Amygdala (tissue), 56 donors: ENCODE results near the gene ERC2.
A peak's percentile ranks its signal among the peaks of the same experiment; 100 is the strongest.

ENCODE experiments used
- DNase-seq, 56 donors: peaks; one replicate each; lab custom pipeline; 2025; lab: John Stamatoyannopoulos, UW

ERC2 gene

DNA sequence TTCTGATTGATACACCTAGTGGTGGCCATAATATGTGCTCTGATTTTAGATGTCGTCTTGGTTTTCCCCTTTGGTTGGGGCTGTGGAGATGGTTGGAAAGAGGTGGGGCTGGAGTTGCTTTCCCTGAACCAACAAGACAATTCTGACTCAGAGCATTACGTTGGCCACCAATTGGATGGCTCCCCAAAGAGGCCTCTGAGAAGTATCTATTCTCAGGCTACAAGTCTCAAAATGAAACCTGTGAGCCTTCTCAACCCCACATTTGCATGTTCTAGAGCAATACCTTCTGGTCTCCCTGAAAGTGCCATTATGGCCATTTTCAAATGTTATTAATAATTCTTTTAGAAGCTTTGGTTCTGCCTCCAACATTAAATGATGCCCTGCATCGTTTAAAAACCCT is 792.8 kb downstream of the ERC2 start:
- no peak for DNase-seq

DNA sequence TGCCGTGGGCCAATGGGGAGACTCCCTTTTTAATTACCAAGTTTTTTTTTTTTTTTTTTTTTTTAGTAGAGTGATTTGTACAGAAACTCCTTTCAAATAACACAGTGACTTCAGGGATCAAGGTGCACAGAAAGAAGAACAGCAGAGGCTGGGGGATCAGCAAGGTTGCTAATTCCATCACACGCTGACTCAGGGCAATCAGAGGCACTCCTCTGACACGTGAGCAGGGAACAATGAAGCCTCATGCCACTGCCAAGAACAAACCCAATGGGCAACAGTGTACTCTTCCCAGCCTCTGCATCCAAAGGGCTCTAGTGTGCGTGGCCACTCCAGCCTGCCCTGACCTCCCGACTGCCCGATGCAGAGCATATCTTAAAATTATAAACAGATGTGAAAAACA is 794.5 kb downstream of the ERC2 start:
- DNase-seq, result no peak

DNA sequence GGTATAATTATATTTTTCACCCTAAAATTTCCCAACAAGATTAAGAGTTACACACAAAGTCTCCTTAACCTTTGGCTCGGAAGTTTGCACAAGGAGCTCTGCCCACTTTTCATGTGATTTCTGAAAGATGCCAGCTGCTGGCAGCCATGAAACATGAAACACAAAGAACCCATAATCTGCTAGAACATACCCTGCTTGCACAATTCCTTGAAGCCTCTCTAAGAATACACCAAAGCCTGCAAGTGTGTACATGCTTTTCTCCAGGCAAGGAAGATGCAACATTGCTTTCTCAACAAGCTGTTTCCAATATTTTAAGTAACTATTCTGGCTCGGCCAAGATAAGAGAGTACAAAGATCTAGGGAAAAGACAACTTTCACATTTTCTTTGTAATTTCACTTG is 799.1 kb downstream of the ERC2 start:
- no peak for DNase-seq

DNA sequence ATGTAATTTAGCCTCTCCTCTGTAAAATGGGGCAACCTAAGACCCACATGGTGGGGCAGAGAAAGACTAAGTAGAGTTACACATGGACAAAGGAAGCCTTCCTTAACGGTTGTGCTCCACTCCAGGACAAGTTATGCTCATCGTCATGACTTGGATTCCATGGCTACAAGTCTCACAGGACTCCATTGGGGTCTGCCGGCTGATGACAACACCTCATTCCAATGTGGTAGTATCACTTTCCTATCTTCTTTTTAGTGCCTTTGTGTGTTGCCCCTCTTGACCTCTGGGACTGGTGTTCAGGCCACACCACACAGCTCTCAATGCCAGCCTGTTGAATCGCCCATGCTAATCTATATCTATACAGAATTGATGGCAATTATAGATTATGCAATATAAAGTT is 799.9 kb downstream of the ERC2 start:
- no peak for DNase-seq

DNA sequence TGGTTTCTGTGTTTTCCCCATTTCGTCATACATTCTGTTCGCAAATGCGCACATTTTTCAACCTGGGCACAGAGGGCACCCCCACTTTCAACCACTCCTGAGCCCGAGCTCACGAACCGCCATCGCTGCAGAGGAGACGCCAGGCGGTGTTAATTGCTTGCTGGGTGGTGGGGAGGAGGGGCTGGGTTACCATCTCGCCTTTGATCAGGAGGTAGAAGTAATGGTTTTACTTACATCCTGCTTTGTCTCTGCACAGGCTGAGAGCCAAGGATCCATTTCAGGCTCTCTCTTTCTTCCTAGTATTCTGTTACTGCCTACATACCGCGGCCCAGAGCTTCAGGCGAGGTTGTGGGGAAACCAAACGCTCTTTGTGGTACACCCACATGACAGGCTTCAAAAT is 803.9 kb downstream of the ERC2 start:
- DNase-seq, result no peak

DNA sequence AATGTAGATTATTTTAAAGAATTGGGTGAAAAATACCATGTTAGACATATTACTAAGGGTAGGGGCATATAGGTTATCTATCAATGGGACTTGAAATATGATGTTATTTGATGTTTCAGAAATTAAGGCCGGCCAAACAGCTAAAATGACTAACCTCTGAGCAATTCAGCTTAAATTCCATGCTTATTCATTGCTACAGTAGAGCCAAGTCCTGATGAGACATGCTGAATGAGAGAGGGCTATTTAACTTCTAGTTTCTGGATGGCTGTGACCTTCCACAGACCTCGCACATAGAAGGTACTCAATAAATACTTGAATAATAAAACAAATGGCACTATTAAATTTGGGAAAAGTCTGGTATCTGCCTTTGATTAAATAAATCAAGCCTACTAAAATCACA is 805.6 kb downstream of the ERC2 start:
- DNase-seq, result no peak

DNA sequence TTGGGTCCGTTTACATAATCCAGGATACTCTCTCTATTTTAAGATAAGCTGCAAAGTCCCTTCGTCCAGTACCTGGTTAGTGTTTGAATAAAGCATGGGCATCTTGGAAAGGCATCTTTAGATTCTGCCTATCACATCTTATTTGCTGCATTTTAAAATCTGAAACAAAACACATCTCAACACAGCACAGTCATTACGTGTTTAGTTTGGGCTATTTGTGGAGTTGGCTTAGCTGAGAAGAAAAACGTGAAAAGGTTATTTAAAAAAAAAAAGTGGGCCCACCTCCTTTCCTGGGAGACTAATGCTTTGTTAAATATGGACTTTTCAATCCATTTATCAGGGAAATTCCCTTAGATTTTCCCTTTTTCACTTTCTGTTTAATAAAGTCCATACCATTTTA is 806.7 kb downstream of the ERC2 start:
- no peak for DNase-seq

DNA sequence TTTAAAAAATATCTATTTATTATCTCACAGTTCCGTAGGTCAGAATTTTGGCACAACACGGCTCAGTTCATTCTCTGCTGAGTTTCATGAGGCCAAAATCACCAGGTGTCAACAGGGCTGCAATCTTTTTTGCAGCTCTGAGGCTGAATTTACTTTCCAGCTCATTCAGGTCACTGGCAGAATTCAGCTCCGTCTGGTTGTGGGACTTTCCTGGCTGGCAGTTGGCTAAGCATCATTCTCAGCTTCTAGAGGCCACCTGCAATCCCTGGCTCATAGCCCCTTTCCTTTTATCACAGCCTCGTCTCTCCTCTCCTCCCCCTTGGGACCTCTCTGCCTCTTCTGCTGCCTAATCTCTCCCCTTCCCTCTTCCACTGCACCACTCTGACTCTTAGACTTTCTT is 807.1 kb downstream of the ERC2 start:
- no peak for DNase-seq

DNA sequence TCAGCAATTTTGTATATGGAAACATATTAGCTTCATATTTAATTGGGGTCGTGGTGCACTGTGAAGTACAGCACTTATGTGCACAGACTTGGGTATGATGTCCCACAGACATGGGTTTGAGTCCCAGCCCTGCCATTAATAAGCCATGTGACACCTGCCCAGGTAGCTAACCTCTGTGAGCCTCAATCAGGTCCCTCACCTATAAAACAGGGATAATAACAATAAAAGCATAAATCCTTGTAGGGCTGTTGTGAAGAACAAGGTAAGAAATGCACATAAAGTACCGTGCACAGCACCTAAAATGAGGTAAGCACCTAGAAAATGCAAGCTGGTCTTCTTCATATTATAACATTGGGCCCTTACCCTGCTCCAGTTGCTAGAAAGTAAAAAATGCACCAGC is 807.6 kb downstream of the ERC2 start:
- no peak for DNase-seq

DNA sequence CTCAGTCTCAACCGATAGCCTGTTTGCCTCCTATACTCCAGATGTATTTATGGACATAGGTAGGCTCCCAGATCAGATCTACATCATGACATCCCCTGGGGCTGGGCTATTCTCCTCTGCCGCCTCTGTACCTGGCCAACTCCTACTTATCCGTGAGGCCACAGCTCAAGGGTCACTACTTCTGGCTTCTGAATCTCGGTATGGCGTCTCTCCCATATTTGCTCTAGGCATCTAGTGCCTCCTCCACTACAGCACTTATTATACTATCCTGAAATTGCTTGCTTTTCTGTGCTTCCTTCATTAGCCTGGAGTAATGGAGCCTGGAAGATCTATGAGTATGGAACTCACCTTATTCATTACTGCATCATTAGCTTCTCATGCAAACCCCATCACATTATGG is 808.6 kb downstream of the ERC2 start:
- no peak for DNase-seq

DNA sequence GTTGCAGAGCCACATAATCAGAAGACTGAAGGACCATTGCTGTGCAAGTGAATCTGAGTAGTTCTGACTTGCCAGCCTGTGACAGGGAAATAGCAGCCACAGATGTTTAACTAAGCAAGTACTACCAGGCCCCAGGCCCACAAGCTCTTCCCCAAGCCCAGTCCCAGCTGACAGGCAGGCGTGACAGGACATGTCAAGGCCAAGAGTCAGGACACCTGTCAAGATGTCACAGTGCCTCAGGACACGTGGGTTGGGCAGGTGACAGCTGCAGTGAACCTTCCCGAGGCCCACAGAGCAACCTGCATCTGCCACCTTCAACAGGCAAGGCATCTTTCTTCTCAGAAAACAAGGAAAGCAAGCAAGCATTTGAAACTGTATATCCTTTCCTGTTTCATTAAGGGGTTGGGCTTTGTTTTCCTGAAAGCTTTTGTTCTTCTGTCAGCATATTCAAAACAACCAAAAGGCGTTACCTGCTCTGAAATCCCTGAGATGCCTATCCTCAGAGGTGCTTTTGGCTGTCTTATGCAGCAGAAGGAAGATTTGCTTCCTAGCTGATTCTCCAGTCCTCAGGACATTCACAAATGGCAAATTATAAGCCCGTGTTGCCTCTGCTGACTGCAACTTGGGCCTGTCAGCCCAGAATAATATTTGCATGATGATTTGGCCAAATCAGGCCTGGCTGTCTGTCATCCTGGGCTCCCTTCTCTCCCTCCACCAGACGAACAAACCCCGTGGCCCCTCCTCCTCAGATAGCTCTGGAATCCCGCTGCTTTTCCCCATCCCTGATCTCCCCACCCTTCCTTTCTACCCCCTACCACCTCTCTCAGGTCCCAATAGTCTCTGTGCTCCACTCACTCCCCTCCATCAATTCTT is 809.3 kb downstream of the ERC2 start:
- DNase-seq, result no peak

DNA sequence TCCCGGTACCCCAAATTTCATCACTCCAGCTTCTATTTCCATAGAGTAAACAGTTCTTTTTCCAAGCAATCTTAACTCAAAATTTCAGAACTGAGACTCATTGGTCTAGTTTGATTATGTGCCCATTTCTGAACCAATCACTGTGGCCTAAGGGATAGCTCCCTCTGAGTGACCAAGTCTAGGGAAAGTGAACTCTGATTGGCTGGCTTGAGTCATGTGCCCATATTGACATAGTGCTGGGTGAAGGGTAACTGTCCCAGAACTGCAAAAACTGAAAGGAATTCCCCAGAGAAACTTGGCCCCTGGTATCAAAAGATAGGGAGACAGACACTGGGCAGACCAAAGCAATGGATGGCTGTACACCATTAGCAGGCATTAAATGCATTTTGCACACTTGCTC is 810.0 kb downstream of the ERC2 start:
- DNase-seq, result no peak

DNA sequence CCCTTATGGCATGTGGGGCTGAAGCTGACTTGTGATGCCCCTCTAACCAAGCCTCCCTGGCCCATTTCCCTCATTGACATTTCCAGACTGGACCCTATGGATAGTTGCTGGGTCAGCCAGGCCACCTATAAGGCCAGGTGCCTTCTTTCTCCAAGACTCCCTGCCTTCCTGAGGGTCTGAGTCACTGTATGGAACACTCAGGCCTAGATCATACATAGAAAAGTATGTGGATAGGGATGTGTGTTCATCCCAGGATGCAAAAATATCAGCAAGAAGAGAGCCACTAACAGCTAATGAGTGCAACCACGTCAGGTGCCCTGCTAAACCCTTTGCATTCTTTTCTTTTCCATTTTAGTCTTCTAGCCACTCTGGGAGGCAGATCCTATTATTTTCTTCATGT is 812.7 kb downstream of the ERC2 start:
- DNase-seq, result no peak

DNA sequence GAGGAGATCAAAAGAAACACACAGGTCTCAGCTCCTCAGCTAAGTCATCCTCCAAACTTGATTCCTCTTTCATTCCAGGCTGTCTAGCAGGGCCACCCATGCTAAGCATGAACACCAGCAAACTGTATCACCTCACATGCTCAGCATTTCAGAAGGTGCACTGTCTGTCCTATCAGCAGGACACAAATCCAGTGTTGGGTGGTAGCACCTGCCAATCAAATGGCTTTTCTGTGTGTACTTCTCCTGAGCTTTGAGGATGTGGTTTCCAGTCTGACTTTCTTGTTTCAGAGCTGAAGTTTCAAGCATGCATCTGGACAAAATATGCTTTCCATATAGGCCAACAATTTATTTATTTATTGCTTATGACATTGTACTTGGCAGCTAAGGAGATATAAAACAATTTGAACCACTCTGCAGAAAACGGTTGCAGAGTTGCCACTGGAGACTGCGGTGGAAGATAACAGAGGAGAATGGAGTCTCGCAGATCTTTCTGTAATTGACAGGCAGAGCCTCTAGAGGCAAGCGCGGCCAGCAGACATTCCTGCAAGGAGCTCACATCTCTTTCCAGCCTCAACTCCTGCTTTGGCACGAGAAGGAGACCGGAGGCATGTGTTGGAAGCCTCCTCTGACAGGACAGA is 814.0 kb downstream of the ERC2 start:
- peak in 1 of 56 donors; percentile 2 for DNase-seq

DNA sequence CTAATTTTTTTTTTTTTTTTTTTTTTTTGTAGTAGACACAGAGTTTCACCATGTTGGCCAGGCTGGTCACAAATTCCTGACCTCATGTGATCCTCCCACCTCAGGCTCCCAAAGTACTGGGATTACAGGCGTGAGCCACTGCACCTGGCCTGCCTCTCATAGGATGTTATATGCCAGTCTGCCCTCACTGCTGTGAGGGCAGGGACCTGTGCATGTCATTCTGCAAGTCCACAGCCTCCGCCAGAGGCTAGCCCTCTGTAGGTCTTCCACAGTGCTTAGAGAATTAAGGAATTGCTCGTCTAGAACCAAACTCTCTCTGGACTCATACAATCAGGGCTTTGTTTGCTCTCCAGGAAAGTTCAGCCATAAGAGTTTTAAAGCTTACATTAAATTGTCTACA is 817.3 kb downstream of the ERC2 start:
- no peak for DNase-seq

DNA sequence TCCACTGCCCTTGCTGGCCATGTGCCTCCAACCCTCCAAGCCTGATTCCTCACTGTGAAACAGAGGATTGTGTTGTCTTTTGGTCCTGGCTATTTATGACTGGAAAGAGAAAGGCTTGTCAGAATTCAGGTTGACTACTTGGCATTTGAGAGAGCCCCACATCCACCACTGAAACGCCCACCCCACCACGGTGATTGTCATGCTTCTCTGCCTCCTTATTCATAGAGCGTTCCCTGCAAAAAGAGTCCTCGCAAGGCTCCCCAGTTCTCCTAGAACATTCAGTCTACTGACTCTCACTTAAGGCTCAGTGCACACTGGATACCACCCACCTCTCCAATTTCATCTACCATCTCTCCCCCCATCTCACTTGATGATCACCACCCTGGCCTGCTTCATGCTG is 818.3 kb downstream of the ERC2 start:
- DNase-seq, result no peak

DNA sequence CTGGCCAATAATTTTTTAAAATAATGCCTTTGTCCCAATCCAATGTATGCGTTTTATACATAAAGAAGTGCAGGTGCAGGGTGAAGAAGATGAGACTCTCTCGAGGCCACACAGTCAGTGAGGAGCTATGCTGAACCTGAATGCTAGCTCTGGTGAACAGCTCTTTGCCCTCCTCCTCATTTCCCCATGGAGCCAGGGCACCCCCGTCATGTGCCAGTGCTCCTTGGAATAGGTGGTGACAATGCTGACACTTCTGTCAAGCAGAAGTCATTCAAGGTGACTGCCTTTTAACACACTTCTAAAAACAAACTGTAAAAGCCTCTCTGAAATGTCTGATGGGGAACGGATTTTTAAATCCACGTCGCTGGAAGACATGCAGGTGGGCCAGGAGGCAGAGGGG is 818.7 kb downstream of the ERC2 start:
- DNase-seq, result no peak

DNA sequence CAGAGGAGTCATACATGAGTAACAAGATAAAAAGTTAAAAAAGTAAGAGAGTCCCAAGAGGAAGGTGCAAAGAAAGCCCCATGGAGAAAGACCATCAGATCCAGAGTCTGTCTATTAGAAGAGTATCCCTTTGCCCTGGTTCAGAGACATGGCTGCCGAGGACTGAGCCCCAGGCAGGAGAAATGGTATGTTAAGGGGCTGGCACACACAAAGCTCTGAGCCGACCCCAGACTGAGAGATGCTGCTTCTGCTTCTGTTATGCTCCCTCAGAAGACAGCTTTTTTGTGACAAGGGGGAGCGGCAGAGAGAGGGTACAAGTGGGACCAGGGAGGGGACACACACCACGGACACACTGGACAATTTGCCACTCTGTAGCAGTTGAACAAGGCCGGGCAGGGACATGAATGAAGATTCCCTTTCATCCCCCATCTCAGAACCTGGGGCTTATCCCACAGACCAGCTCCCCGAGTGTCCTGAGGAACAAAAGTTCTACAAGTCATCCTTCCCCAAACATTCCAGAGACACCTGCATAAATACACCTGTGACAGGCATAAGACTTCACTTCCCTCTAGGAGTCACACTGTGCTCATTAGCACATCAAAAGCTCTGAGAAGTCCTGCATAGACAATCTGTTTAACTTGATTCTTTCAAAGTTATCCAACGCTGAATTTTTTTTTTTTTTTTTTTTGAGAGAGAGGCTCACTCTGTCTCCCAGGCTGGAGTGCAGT is 819.5 kb downstream of the ERC2 start:
- DNase-seq, result no peak

DNA sequence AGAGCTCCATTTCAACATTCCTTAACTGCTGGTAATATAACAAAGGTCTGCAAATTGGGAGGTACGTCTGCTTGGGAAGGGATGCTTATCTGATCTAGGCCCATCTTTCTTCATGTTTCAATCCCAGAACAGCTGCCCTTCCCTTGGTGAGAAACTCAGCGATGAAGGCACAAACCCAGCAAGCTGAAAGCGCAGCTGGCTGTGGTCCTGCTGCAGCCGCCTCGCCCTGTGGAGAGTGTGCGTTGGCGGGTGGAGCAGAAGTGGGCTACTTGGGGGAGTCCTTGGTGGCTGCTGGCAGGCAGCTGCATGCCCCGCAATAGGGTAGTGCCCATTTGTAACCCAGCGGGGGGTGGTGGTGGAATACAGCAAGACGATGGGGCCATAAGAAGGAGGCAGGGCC is 820.6 kb downstream of the ERC2 start:
- DNase-seq, result no peak

DNA sequence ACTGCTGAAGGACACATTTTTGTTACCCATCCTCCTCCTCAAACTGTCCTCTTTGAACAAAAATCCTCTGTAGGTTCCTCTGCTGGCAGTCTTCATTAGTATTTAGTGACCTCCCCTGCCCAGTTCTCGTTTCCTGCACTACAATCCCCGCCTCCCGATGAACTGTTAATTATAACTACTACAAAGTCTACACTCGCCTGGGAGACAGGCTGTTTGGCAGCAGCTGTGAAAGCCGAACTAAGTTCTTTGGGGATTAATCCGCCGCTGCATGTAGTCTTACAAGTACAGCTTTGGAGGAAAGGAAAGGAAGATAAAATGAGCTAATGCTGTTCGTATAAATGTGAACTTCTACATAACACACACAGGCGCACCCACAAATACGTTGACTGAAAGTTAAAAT is 821.2 kb downstream of the ERC2 start:
- no peak for DNase-seq

DNA sequence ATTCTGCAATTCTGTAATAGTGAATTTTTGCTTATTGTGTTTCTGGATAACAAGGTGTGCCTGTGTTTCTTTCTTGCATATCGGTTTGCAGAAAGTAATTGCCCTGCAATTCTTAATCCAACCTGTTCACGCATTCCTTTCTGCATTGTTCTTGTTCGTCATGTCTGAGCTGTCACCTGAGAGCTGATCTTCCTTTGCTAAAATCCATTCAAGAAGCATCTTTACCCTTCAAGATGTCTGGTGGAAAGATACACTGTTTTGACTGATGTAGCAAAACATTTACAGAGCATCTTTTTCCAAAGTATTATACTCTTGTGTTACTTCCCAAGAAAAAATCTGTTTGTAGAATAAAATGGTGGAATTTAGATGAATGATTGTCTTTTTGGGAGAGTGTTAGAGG is 822.1 kb downstream of the ERC2 start:
- DNase-seq, result no peak

DNA sequence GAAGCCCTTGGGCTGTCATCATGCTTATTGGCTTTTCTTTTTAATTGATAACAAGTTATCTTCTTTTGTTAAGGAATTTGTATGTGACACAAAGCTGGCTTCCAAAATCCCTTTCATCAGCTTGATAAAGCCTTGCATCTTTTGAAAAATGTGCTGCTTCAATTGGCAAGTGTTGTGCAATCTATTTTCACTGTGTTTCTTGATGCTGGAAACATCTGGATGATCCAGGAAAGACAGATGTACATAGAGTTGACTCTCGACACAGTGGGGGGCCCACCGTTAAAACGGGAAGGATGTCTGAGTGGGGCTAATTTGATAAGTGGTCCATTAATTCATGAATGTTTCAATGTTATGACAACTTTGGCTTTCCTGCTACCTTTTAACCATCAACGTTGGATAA is 822.8 kb downstream of the ERC2 start:
- no peak for DNase-seq
